PC-9 (cell line): Measurements from ENCODE around the gene LAMC2. TPM values are rescaled to one million over a fixed set of nuclear protein-coding genes. Genes with fewer than 3 reads are reported as not detected.
A peak's percentile ranks its signal among the peaks of the same experiment; 100 is the strongest.

Experiments used
- BruUV-seq: library from RNA; stranded (reverse); fragments of 400-500 nt; replicated peaks from 2 replicates; lab custom pipeline; 2021; lab: Mats Ljungman, UMichigan
- CTCF ChIA-PET: fragments of 300-600 bp; sonication (Branson Sonifier 250); formaldehyde crosslinking; loops from one replicate; lab custom pipeline; 2022; ENCODE audit warnings: antibody characterized with exemption; lab: Charles Lee
- POLR2A ChIA-PET: fragments of 300-600 bp; sonication (Branson Sonifier 250); formaldehyde crosslinking; loops from one replicate; lab custom pipeline; 2022; ENCODE audit warnings: antibody characterized with exemption; ENCODE audit not compliant: unreplicated experiment; lab: Charles Lee
- DNase-seq, 2 experiments: peaks; one replicate each; pipeline versions ENCODE4 v3.0.0 to v3.0.0-alpha.2; 2015 to 2022; ENCODE audit warnings: mixed read lengths in 1 of 2
- H2AFZ ChIP-seq: fragments of 200-600 bp; sonication (generic); 2 replicates; pipeline ENCODE4 v1.8.1; 2017; ENCODE audit warnings: antibody characterized with exemption
- H3F3A ChIP-seq: fragments of 200-600 bp; sonication (generic); 2 replicates; pipeline ENCODE4 v1.8.1; 2017; ENCODE audit warnings: antibody characterized with exemption, mild to moderate bottlenecking, low read depth; ENCODE audit not compliant: insufficient read depth
- H3K27ac ChIP-seq: fragments of 200-600 bp; sonication (generic); 2 replicates; pipeline ENCODE4 v1.6.1; 2016; ENCODE audit warnings: mixed run types
- H3K27me3 ChIP-seq: fragments of 200-600 bp; sonication (generic); 2 replicates; pipeline ENCODE4 v1.6.1; 2016; ENCODE audit warnings: low read depth, mixed run types; ENCODE audit not compliant: insufficient read depth
- H3K36me3 ChIP-seq: fragments of 200-600 bp; sonication (generic); 2 replicates; pipeline ENCODE4 v1.6.1; 2016; ENCODE audit warnings: low read depth, mixed run types
- H3K4me1 ChIP-seq: fragments of 200-600 bp; sonication (generic); replicated peaks from 2 replicates; pipeline ENCODE4 v1.6.1; 2016; ENCODE audit warnings: mixed run types; ENCODE audit not compliant: insufficient read depth
- H3K4me2 ChIP-seq: fragments of 200-600 bp; sonication (generic); 2 replicates; pipeline ENCODE4 v1.6.1; 2017; ENCODE audit warnings: mixed run types
- H3K4me3 ChIP-seq: fragments of 200-600 bp; sonication (generic); 2 replicates; pipeline ENCODE4 v1.6.1; 2016; ENCODE audit warnings: mixed run types
- H3K79me2 ChIP-seq: fragments of 200-600 bp; sonication (generic); 2 replicates; pipeline ENCODE4 v1.6.1; 2017; ENCODE audit warnings: low read depth, mixed run types
- H3K9me2 ChIP-seq: fragments of 200-600 bp; sonication (generic); 2 replicates; pipeline ENCODE4 v1.8.1; 2017; ENCODE audit warnings: mild to moderate bottlenecking; ENCODE audit not compliant: insufficient read depth
- H3K9me3 ChIP-seq: fragments of 200-600 bp; sonication (generic); 2 replicates; pipeline ENCODE4 v1.8.1; 2016; ENCODE audit warnings: low read depth; ENCODE audit not compliant: insufficient read depth
- H4K20me1 ChIP-seq: fragments of 200-600 bp; sonication (generic); 2 replicates; pipeline ENCODE4 v1.8.1; 2017; ENCODE audit not compliant: insufficient read depth
- EZH2 ChIP-seq: fragments of 200-600 bp; sonication (generic); IDR thresholded peaks from 2 replicates; pipeline ENCODE4 v1.8.0; 2017; ENCODE audit warnings: antibody characterized with exemption, low read depth
- intact Hi-C: fragments of 100-400 bp; cut with micrococcal nuclease; formaldehyde crosslinking; loops from one replicate; pipeline ENCODE4 v1.10.0; 2022; ENCODE audit not compliant: unreplicated experiment
- total RNA-seq: library from RNA; stranded (reverse); gene quantifications from 2 replicates; pipeline ENCODE4 v1.2.3, GENCODE V29; 2021
- TF ChIP-seq, protein P1 (sequence below): fragments of 200-600 bp; sonication (generic); conservative IDR thresholded peaks from 2 replicates; pipeline ENCODE4 v1.6.1; 2017; ENCODE audit warnings: mixed run types, antibody characterized with exemption, mild to moderate bottlenecking, moderate library complexity

Gene LAMC2
- total RNA-seq, 1 experiment from 2014 or later: 109 TPM

DNA sequence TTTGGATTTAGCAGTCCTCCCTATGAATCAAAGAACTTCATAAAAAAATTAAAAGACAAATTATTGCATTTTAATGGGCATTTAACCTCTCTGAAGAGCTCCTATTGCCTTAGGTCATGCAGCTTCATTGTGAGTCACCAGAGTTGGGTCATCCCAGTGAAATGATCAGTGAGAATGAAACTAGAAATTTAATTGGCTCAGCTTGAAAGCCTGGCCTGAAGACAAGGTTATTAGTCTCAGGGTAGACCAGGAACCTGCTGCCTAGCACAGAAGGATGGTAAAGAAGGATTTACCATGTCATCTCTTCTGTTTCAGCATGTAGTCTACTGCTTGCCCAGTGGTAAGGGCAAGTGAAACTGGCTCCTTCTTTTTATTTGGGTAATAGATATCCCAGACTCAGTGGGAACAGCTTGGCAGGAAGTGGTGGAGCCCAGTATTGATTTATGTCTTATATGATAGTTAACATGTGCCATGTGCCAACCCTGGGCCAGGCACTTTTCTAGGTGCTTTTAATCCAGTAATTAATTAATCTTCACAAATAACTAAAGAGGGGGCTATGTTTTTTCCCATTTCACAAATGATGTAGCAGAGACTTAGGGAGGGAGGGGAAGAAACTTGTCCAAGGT, 23.6 kb downstream of the LAMC2 start:
- H3K27ac ChIP-seq: peak overlapping the region; percentile 27
- ChIA-PET CTCF (interaction anchor here (1.3 kb wide), 1 partner anchor 247 kb away, joined by 4 read pairs; no protein-coding TSS in a partner anchor), POLR2A (interaction anchor here (0.5 kb wide), 1 partner anchor 308 kb away, joined by 3 read pairs; no protein-coding TSS in a partner anchor)
- TF ChIP-seq EZH2: no peak
- TF ChIP-seq, protein P1, sequence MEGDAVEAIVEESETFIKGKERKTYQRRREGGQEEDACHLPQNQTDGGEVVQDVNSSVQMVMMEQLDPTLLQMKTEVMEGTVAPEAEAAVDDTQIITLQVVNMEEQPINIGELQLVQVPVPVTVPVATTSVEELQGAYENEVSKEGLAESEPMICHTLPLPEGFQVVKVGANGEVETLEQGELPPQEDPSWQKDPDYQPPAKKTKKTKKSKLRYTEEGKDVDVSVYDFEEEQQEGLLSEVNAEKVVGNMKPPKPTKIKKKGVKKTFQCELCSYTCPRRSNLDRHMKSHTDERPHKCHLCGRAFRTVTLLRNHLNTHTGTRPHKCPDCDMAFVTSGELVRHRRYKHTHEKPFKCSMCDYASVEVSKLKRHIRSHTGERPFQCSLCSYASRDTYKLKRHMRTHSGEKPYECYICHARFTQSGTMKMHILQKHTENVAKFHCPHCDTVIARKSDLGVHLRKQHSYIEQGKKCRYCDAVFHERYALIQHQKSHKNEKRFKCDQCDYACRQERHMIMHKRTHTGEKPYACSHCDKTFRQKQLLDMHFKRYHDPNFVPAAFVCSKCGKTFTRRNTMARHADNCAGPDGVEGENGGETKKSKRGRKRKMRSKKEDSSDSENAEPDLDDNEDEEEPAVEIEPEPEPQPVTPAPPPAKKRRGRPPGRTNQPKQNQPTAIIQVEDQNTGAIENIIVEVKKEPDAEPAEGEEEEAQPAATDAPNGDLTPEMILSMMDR: no peak
- intact Hi-C loops: no loop called here
- peak overlapping the region; percentile 43 for H3K4me2 ChIP-seq
- peaks cover 7% of the 10 kb centered on the region; the same call in 1 of the 2 replicates for H3K36me3 ChIP-seq
- H3K9me2 ChIP-seq: no peaks in the 10 kb centered on the region
- BruUV-seq: no TSS peak
- H3K4me1 ChIP-seq: peaks cover 20% of the 10 kb centered on the region
- H3K27me3 ChIP-seq: no peaks in the 10 kb centered on the region
- no peak overlapping the region for H2AFZ ChIP-seq
- peaks cover 11% of the 10 kb centered on the region; the same call in 1 of the 2 replicates for H3F3A ChIP-seq
- no peaks in the 10 kb centered on the region for H4K20me1 ChIP-seq
- no peaks in the 10 kb centered on the region for H3K9me3 ChIP-seq
- DNase-seq: peak; percentile 16 to 87
- H3K79me2 ChIP-seq: peaks cover 12% of the 10 kb centered on the region; the same call in 1 of the 2 replicates
- H3K4me3 ChIP-seq: no peak overlapping the region

DNA sequence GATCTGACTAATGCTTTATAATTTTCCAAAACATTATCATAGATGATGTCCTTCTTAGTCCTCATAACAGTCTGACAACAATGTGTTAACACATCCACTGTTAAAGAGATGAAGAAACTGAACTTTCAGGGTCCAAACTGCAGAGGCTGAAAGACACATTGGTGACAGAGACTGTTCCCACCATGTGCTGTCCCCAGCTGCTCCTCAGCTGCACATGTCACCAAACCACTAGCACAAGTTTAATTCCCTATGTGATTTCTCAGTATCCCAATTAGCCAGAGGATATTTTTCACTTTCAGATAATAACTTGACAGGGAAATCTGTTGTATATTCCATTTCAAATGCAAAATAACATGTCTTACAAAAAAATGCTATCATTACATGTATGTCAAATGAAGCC, 24.6 kb downstream of the LAMC2 start:
- Histone ChIP-seq H3F3A (peaks cover 11% of the 10 kb centered on the region; the same call in 1 of the 2 replicates), H3K36me3 (peaks cover 7% of the 10 kb centered on the region; the same call in 1 of the 2 replicates), H2AFZ (no peak overlapping the region), H3K9me3 (no peaks in the 10 kb centered on the region), H3K9me2 (no peaks in the 10 kb centered on the region), H3K79me2 (peaks cover 12% of the 10 kb centered on the region; the same call in 1 of the 2 replicates), H3K4me1 (peaks cover 26% of the 10 kb centered on the region), H4K20me1 (no peaks in the 10 kb centered on the region), H3K4me3 (no peak overlapping the region), H3K27me3 (no peaks in the 10 kb centered on the region), H3K27ac (no peak overlapping the region), H3K4me2 (no peak overlapping the region)
- BruUV-seq: no TSS peak
- TF ChIP-seq EZH2: no peak
- TF ChIP-seq, protein P1: no peak
- intact Hi-C loops: no loop called here
- ChIA-PET POLR2A (no interaction called here), CTCF (no interaction called here)
- DNase-seq: no peak

DNA sequence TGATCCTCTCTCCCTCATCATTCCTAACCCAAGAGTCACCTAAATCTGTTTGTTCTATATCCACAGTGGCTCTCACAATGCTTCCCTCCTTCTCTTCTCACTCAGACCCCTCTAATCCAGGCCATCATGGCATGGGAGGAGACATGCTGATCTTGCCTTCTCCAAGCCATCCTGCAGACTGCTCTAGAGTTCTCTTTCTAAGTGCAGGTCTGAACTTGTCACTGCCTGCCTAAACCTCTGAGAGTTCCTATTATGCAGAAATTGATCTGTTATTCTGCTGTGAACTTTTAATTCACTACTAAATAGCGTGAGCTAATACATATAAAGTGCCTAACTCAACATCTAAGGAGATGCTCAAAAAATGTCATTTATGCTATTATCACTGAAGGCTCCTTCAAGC, 26.8 kb downstream of the LAMC2 start:
- ChIA-PET CTCF (no interaction called here), POLR2A (no interaction called here)
- no peak overlapping the region for H3K4me3 ChIP-seq
- H3K79me2 ChIP-seq: peaks cover 12% of the 10 kb centered on the region; the same call in 1 of the 2 replicates
- no peak overlapping the region for H3K4me2 ChIP-seq
- no peak for DNase-seq
- H3K9me3 ChIP-seq: no peaks in the 10 kb centered on the region
- TF ChIP-seq, protein P1: no peak
- TF ChIP-seq EZH2: no peak
- H3F3A ChIP-seq: peaks cover 11% of the 10 kb centered on the region; the same call in 1 of the 2 replicates
- intact Hi-C loops: no loop called here
- BruUV-seq: no TSS peak
- H3K4me1 ChIP-seq: peaks cover 26% of the 10 kb centered on the region
- no peaks in the 10 kb centered on the region for H4K20me1 ChIP-seq
- H2AFZ ChIP-seq: no peak overlapping the region
- H3K27me3 ChIP-seq: no peaks in the 10 kb centered on the region
- H3K27ac ChIP-seq: no peak overlapping the region
- H3K36me3 ChIP-seq: peaks cover 14% of the 10 kb centered on the region; the same call in 1 of the 2 replicates
- H3K9me2 ChIP-seq: no peaks in the 10 kb centered on the region
